ELR (cell line): ENCODE measurements around the gene ZFR.
"Not testable (repeated sequence)": the region's sequence is repeated elsewhere in the genome, so short reads cannot be mapped to it uniquely, and the experiment has no call there.

ENCODE experiments used
- DNase-seq: peaks from one replicate; pipeline ENCODE4 v3.0.0-alpha.2; 2015; ENCODE audit warnings: low read depth

ZFR gene

DNA sequence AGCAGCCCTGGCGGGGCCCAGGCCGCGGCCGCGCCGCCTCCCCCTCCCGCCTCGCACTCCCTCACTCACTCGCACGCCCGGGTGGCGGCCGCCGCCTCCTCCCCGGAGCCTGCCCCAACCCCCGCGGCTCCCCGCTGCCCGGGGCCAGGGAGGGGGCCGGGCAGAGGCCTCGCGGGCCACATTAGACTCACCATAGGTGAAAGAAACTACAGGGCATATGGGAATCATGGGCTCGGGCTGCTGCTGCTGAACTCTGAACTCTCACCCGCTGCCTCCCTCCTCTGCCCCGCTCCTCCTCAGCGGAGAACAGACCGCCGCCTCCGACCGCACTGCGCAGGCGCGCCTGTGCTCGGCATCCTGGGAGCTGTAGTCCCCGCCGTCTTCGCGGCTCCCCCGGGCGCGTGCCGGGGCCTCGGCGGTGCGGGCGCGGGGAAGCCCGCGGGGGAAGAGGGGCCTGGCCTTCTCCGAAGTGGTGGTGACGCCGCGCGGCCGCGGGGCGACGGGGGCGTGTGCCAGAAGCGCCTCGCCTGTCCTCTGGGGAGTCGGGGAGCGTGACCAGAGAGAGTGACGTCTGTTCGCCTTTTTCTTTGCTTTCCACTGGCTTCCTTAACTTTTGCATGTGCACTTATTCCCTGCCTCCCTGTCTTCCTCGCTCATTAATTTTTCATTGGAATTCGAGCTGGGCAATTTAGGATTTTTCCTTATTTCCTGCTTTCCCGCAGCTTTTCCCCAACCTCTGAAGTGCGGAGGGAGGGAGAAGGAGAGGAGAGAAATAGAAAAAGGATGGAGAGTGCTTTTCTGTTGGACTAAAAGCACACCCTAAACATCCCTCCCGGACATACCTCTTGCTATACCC lies at the start of gene ZFR:
Gene ZFR, minus strand, starts transcription at position 310 of the 856 bp plus-strand sequence. Its CDS starts 82 bp downstream, at position 228.
- peak; percentile 87 for DNase-seq

DNA sequence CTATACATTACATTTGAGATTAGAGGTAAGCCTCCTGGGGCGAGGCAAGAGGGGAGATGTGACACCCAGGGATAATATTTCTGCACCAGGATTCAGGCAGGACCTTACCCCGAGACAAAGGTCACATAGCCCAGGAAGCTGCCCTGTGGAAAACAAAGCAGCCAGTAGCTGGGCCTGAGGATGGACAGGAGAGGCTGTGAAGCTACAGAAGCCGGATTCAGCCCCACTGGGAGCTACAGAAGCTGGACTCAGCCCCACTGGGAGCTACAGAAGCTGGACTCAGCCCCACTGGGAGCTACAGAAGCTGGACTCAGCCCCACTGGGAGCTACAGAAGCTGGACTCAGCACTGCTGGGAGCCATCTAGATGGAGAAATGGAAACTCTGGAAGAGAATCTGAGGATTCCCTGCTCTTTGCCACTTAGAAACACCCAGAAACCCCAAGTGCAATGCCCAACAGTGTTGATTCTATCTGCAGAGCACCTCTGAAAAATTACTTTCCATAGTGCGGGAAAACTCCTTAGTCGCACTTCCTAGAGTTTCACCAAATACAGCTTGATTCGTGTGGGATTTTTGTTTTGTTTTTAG lies 46.5 kb upstream of the ZFR start:
- no peak for DNase-seq

DNA sequence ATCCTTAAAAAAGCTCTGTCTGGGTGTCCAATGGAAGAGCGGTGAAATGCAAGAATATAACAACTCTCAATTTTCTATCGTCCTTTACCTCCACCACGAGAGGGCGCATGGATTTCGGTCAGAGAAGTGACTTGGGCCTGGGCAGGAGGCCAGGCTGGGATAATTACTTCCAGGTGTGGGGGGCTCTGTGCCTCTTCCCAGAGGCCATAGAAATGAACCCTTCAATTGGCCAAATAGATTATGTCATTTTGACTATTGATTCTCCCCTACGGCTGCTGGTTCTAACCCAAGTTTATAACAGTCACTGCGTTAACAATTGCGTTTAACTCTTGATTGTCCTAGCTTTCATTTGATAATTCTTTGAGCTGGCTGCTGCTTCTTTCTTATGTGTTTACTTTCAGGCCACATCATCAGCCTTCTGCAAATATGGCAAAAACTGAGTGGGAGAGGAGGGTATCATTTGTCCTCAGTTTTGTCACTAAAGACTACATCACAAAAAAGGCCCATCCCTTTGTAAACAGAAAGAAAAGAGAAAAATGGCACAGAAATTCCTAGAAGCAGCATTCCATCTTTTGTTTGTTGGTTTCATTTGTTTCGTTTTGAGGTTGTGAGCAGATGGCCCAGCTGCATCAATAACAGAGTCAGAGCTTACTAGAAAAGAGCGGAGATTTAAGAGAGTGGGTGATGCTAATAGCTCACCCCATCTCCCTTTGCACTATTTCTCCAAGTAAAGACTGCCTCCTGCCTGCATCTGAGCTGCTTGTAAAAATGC lies 45.4 kb upstream of the ZFR start:
- peak; percentile 88 for DNase-seq

DNA sequence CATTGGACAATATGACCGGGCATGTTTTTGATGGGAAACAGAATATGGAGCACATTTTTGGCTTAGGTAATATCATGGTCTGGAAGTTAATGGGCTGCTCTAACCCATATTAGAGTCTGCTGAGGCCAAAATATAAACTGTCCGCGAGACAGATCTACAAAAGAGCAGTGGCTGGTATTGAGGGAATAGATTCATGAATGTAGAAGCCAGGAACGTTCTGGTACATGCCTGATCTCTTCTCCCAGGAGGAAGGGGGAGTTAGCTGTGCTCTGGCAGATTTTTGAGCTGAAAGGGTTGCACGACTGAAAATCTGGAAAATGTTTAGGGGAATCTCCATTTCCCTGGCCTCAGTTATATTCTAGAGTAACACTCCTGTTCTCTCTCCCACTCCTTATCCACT lies 42.9 kb upstream of the ZFR start:
- no peak for DNase-seq

DNA sequence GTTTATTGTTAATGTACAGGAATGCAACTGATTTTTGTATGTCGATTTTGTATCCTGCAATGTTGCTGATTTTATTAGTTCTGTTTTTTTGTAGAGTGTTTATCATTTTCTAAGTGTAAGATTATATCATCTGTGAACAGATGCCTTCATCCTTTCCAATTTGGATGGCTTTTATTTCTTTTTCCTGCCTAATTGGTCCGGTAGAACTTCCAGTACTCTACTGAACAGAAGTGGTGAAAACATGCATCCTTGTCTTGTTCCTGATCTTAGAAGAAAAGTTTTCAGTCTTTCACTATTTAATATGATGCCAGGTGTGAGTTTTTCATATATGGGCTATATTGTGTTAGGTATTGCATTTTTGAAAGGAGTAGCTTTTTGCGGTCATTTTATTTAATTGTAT lies 42.5 kb upstream of the ZFR start:
- DNase-seq: no peak

DNA sequence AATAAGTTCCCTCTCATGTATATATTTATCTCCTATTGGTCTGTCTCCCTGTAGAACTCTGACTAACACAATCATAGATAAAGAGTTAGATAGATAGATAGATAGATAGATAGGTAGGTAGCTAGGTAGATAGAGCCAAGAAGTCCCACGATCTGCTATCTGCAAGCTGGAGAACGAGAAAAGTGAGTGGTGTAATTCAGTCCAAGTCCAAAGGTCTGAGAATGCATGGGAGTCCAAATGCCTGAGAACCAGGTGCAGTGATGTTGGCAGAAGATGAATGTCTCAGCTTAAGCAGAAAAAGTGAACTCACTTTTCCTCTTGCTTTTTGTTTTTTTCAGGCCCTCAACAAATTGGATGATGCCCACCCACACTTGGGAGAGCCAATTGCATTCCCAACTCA lies 37.7 kb upstream of the ZFR start:
- DNase-seq: no peak

DNA sequence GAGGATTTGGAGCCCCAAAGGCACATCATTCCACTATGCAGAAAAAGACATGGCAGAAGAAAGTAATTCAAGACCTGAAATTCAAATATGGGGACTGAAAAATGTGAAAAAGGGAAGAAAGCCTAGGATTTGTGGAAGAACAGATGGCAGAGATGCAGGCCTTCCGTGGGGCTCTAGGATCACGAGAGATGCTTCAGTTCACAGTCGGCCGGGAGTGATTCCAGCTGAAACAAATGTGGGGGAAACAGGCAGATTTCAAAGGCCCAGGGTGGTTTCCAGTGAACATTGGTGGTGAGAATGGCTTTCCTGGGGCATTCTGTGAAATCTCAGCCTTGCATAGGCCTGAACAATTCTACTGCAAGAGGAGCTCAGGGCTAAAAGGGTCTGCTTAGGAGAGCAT lies 34.6 kb upstream of the ZFR start:
- no peak for DNase-seq

DNA sequence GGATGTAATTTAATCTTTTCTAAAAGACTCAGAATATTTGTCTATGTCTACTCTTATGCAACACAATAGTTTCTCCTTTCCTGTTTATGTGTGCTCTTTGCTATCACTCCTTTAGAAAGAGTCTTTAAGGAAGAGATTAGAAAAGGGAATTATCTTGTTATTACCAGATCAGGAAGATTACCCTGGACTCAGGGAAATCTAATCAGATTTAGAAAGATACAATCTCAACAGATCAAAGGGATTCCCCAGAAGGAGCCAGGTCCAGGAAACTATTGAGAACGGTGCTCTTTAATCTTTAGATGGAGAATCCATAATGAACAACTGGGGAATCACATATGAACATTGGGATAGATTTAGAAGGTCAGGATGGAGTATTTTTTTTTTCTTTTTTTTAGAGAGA lies 32.4 kb upstream of the ZFR start:
- DNase-seq: no peak

DNA sequence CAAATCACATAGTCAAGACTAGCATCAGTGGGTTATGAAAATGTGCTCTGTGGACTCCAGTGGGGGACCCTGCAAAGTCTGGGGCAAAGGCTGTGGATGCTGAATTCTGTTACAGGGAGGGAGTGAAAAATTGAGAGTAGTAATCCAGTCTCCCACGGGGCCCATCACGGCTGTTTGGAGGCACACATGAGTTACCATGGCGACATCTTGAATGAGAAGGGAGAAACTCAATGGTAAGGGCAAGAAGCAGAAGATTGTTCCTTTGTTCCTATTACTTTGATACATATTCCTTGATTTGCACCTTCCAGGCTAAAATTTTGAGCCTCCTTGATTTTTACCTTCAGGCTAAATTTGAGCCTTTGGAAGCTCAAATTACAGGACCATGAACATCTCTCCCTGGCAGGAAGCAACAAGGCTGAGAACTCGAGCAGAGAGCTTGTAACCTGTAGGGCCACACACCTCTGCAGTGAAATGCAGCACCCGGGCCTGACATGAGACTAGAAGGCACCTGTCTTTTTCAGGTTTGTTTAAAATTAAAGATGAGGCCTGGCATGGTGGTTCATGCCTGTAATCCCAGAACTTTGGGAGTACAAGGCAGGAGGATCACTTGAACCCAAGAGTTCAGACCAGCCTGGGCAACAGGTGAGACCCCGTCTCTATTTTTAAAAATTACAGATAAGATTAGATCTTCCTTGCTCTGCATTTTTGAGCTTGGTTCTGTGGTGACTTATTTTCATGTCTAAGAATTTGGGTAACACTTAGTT lies 31.0 kb upstream of the ZFR start:
- DNase-seq: no peak

DNA sequence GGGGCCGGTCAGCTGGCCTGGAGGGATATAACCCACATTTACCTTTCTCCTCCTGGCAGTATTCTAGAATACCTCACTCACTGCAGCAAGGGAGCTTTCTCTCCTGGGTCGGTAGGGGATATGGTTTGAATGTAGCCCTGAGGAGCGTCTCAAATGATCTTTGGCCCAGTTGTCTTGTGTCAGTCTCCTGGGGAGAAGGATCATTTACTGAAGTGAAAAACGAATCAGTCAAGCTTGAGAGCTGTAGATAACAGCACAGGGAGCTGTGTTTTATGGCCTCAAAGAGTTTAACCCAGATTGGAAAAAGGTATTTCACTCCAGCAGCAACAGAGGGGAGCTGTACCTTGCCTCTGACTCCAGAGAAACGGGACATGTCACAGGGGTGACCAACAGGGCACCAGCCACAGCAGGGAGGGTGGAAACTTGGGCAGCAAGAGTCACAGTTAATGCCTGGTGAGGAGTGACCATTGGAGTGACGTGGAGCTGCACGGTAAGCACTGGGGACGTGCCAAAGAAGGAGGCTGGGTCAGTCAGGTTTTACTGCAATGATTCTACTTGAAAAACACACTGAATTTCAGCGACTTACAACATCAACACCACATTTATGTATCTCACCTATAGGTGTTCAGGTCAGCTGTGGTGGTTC lies 29.8 kb upstream of the ZFR start:
- DNase-seq: no peak

DNA sequence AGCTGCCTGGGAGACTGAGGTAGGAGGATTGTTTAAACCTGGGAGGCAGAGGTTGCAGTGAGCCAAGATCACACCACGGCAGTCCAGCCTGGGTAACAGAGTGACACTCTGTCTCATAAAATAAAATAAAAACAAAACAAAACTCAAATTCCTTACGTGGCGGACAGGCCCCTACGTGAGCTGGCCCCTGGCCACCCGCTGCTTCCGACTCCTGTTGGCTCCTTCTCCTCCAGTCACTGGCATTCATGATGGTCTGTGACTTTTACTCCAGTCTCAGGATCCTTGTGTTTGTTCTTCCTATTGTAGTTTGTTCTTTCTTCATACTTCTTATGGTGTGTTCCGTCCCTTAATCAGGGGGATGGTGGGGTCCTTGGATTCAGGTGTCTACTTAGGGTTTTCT lies 28.5 kb upstream of the ZFR start:
- DNase-seq: no peak

DNA sequence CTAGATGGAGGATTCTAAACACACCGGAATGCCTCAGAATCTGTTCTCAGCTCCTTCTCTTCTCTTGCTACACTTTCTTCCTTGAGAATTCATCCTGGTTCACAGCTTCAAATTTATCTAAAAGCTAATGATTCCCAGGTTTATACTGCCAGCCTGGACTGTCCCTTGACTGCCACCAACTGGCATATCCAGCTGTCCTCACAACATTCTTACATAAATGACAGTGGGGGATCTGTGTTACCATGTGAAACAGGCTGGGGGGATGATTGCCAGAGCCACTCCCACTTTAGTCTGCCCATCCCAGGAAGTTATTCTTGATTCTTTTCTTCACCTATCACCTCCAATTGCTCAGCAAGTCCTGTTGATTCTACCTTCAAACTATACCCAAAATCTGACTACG lies 27.2 kb upstream of the ZFR start:
- no peak for DNase-seq

DNA sequence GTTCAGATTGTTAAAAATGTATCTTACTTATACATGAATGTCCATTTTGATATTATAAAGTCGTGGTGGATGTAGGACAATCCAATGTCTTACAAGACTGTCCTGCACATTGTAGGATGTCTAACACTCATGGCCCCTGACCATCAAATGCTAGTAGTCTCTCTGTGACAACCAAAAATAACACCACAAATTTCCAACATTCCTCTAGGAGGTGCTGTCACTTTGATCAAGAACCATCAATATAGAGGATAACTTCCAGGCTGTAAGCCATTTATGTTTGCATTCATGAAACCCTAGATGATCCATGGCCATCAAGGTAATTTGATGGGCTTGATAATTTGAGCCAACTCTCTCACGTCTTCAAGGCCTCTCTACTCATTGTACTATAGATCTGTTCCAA lies 20.5 kb upstream of the ZFR start:
- DNase-seq: no peak

DNA sequence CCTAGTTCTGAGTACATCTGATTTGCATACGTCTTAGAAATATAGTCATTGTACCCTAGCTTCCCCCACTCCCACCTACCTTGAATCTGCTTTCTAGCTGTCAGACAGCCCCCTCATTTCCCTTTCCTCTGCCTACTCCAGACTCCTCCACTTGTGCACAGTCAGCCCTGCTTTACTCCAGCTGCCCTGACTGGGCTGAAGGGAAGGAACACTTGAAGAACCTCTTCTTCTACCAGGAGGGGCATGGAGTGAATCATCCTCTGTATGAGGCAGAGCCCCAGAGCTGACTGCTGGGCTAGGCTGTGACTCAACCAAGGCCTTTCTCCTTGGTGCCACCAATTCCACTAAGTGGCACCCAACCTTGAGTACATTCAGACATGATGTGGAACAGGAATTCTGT lies 18.1 kb upstream of the ZFR start:
- DNase-seq: peak; percentile 79

DNA sequence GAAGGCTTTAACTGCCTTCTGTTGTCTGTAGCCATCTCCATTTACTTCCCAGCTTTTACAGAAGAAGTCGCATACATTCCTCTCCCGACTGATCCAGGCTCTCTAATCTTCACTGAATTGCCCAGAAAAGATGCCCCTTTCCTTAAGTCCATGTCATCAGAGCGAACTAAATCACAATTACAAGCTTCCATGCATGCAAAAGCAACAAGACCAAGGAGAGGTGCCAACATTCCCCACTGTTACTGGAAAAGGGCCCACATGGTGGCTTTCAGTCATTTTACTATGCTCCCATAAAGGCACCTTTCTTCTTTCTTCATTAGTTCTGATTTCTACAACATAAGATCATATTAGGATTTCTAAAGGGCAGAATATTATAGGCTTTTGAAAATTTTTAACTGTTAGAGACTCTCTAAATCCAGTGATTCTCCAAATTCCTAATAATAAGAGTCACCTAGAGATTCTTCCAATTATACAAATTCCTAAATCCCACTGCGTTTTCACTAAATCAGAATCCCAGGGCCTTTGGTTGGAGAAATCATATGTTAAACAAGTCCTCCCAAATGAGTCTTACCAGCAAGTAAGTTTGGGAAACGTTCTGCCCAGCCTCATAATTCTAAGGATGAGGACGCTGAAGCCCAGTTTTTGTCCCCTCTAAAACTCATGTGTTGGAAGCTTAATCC lies 17.0 kb upstream of the ZFR start:
- no peak for DNase-seq

DNA sequence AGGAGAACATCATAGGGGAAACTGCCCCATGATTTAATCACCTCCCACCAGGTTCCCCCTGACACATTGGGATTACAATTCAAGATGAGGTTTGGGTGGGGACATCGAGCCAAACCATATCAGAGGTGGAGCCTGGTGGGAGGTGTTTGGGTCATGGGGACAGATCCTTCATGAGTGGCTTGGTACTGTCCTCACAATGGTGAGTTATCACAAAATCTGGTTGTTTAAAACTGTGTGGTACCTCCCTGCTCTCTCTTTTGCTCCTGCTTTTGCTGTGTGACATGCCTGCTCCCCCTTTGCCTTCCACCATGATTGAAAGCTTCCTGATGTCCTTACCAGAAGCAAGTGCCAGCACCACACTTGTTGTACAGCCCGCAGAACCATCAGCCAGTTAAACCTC lies 16.2 kb upstream of the ZFR start:
- no peak for DNase-seq

DNA sequence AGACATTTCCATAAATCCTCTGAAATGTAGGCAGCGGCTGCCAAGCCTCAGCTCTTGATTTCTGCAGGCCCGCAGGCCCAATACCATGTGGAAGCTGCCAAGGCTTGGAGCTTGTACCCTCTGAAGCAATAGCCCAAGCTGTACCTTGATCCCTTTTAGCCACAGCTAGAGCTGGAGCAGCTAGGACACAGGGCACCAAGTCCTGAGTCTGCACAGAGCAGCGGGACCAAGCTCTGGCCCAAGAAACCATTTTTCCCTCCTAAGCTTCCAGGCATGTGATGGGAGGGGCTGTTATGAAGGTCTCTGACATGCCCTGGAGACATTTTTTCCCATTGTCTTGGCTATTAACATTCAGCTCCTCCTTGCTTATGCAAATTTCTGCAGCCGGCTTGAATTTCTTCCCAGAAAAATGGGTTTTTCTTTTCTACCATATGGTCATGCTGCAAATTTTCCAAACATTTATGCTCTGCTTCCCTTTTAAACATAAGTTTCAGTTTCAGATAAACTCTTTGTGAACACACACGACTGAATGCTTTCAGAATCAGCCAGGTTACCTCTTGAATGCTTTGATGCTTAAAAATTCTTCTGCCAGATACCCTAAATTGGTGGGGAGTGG lies 14.4 kb upstream of the ZFR start:
- no peak for DNase-seq

DNA sequence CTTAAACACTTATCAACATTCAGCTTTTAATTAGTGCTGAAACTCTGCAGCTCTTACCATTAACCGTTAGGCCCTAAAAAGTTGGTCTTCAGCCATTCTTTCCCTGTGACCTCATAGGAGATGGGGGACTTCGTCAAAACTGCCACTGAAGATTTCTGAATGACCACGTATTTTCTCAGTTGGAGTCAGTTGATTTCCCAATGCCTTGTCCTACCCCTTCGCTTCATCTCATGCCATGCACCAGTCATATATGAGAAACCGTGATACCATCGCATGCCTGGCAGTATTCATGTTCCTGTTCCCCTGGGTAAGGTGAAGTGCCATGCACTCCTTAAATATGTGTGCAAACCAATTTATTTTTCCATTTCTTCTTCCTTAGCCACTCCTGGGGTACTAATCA lies 10.8 kb upstream of the ZFR start:
- no peak for DNase-seq

DNA sequence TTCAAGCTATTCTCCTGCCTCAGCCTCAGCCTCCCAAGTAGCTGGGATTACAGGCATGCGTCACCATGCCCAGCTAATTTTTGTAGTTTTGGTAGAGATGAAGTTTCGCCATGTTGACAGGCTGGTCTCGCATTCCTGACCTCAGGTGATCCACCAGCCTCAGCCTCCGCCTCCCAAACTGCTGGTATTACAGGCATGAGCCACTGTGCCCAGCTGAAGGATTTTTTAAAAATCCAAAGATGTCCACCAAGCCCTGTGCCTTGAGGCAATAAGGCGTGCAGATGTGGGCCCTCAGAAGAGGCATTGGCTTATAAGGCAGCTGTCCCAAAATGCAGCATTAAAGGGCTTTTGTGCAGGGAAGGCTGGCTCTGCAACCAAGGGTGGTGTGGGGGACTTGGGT lies 10.3 kb upstream of the ZFR start:
- no peak for DNase-seq

DNA sequence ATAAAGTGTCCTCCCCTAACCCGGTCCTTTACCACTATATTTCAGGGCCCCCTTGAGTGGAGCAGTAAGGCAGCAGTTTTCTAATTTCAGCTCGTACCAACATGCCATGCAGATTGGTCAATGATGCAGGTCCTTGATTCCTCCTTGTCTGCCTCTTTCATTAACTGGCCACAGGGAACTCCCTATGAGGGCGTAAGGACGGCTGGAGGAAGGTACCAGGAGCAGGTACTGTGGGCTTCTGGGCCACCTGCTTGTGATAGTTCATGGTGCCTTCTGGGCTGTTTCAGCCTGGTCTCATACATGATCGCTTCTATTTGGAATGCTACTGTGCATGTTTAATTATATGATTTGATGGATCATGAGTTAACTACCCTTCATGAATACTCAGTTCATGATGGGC lies 9.4 kb upstream of the ZFR start:
- no peak for DNase-seq

DNA sequence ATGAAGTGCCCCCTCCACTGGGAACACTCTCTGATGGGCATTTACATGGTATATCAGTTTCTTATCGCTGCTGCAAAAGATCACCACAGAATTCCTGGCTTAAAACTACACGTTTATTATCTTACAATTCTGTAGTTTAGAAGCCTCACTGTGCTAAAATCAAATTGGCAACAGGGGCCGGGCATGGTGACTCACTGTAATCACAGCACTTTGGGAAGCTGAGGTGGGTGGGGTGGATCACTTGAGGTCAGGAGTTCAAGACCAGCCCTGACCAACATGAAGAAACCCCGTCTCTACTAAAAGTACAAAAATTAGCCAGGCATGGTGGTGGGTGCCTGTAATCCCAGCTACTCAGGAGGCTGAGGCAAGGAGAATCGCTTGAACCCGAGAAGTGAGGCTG lies 7.8 kb upstream of the ZFR start:
- DNase-seq: not testable (repeated sequence)
